Karpas-422 (cell line): ENCODE measurements around the gene CYBA. TPM values are rescaled to one million over a fixed set of nuclear protein-coding genes. Genes with fewer than 3 reads are reported as not detected.

Experiments
- DNase-seq: peaks from one replicate; pipeline ENCODE4 v3.0.0-alpha.2; 2015
- H2AFZ ChIP-seq: fragments of 200-600 bp; sonication (generic); 2 replicates; pipeline ENCODE4 v1.6.1; 2014; ENCODE audit warnings: antibody characterized with exemption, low read length, mixed read lengths
- H3K27ac ChIP-seq: fragments of 200-600 bp; sonication (generic); 2 replicates; pipeline ENCODE4 v1.5.1; 2014; ENCODE audit warnings: mild to moderate bottlenecking, low read length, moderate library complexity
- H3K27me3 ChIP-seq: fragments of 200-600 bp; sonication (generic); 2 replicates; pipeline ENCODE4 v1.6.1; 2014; ENCODE audit warnings: low read length, mixed read lengths
- H3K36me3 ChIP-seq: fragments of 200-600 bp; sonication (generic); 2 replicates; pipeline ENCODE4 v1.6.1; 2014; ENCODE audit warnings: low read length, mixed read lengths; ENCODE audit not compliant: insufficient read depth
- H3K4me1 ChIP-seq: fragments of 200-600 bp; sonication (generic); 2 replicates; pipeline ENCODE4 v1.6.1; 2014; ENCODE audit warnings: mild to moderate bottlenecking, low read length, mixed read lengths
- H3K4me2 ChIP-seq: fragments of 200-600 bp; sonication (generic); 2 replicates; pipeline ENCODE4 v1.6.1; 2014; ENCODE audit warnings: low read length, low read depth, mild to moderate bottlenecking; ENCODE audit not compliant: poor library complexity, severe bottlenecking
- H3K4me3 ChIP-seq: fragments of 200-600 bp; sonication (generic); 2 replicates; pipeline ENCODE4 v1.5.1; 2014; ENCODE audit warnings: mild to moderate bottlenecking, antibody characterized with exemption, low read length, mixed read lengths
- H3K79me2 ChIP-seq: fragments of 200-600 bp; sonication (generic); 2 replicates; pipeline ENCODE4 v1.6.1; 2014; ENCODE audit warnings: mild to moderate bottlenecking, low read length, mixed read lengths
- H3K9ac ChIP-seq: fragments of 200-600 bp; sonication (generic); 2 replicates; pipeline ENCODE4 v1.6.0; 2014; ENCODE audit warnings: low read length
- H3K9me2 ChIP-seq: fragments of 200-600 bp; sonication (generic), shearing (Covaris generic); replicated peaks from 2 replicates; pipeline ENCODE4 v1.6.0; 2014; ENCODE audit warnings: mild to moderate bottlenecking, low read length, moderate library complexity; ENCODE audit not compliant: insufficient read depth
- H3K9me3 ChIP-seq: fragments of 300-700, 200-600 bp; sonication (generic); 2 replicates; pipeline ENCODE4 v1.6.1; 2014; ENCODE audit warnings: low read length, mixed read lengths
- H4K20me1 ChIP-seq: fragments of 200-600 bp; sonication (generic); 2 replicates; pipeline ENCODE4 v1.6.1; 2014; ENCODE audit warnings: mild to moderate bottlenecking, antibody characterized with exemption, low read length, low read depth; ENCODE audit not compliant: insufficient read depth
- total RNA-seq: library from RNA; depleted of rRNA; stranded (reverse); fragments of >200 nt; shearing (Covaris generic); gene quantifications from 2 replicates; pipeline ENCODE4 v1.2.3, GENCODE V29; 2014; ENCODE audit warnings: low replicate concordance

Gene CYBA
- total RNA-seq, 1 experiment from 2014 or later: 395 TPM

DNA sequence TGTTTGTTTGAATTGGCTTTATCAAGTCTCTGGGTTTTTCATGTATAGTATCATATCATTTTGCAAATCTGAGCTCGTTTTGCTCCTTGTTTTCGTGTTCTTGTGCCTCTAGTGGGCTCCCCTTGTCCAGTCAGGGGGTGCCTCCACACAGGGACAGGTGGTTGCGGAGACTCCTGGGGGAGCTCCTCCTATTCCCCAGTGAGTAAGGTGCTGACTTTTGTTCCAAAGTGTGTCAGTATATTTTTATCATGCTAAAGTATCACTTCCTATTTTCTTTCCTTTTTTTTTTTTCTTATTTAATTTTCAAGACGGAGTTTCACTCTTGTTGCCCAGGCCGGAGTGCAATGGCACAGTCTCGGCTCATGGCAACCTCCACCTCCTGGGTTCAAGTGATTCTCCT is 42.8 kb downstream of the CYBA start:
- Histone ChIP-seq H3K9me3 (no peaks in the 10 kb centered on the region), H4K20me1 (no peaks in the 10 kb centered on the region), H3K4me3 (no peak overlapping the region), H3K27me3 (no peaks in the 10 kb centered on the region), H3K36me3 (peaks cover 6% of the 10 kb centered on the region; the same call in 1 of the 2 replicates), H3K4me2 (no peak overlapping the region), H3K9ac (no peak overlapping the region), H3K4me1 (no peaks in the 10 kb centered on the region), H3K9me2 (no peaks in the 10 kb centered on the region), H3K79me2 (peaks cover 4% of the 10 kb centered on the region; the same call in 1 of the 2 replicates), H2AFZ (no peak overlapping the region), H3K27ac (no peak overlapping the region)
- no peak for DNase-seq

DNA sequence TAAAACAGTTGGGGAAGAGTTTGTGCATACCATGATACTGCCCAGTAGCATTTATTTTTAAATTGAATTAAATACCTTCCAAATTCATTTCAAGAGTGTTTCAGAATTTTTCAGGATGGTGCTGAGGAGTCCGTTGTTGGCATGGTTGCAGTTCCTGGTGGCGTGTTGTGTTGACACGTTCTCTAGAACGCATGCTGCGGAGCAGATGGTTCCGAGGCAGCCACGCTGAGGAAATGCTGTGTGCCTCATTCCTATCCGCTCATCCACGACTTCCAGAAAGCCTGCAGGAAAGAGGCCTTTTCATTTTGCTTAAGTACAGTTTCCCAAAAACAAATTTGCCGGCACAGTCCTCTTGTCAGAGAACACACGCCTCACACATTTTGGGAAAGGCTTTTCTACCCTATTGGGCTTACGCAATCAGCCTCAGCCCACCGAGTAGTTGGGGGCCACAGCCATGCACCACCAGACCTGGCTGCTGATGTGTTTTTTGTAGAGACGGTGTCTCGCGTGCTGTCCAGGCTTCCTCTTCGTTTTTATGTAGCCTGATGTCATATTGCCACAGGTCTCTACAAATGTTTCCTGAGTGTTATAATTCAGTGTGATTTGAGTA is 44.6 kb downstream of the CYBA start:
- no peak for DNase-seq

DNA sequence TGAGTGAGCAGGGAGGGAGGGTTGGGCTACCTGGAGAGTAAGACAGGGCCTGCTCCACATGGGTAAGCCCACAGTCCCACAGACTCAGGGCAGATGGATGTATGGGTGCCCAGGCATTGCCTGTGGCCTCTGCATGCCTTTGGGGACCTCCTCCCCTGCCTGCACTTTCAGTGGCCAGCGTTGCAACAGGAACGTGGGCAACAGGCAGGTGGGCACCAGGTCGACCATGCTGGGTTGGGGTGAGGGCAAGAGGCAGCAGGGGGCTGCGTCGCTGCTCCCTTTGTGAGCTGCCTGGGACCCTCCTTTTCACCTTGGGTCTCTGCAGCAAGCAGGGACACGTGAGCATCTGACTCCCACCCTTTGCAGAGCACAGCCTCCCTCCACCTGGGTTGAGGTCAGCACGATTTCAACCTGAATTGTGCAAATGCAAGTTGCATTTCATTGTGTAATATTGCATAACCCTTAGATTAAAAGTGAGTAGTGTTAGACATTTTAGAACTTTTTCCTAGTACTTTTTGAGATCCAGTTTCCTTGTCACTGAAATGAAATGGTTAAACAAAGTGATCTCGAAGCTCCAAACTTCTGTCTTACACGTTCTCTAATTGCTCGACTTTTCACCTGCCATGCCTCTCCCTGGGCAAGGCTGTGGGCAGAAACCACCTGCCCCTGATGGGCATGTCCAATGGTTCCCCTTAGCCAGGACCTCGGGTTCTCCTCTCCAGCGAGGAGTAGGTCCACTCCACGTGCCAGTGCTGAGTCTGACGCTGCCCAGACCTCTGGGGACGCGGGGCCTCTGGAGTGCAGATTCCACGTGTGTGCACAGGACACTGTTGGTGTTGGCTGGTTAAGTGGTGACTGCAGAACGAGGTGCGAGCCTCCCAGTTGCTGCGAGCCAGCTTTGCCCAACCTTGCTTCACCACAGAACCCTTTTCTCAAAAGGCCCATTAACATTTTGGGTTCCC is 45.4 kb downstream of the CYBA start:
- Histone ChIP-seq H3K79me2 (no peaks in the 10 kb centered on the region), H3K36me3 (peaks cover 16% of the 10 kb centered on the region; the same call in 1 of the 2 replicates), H3K27ac (no peak overlapping the region), H3K9me3 (no peaks in the 10 kb centered on the region), H3K9ac (no peak overlapping the region), H3K4me2 (no peak overlapping the region), H3K27me3 (no peaks in the 10 kb centered on the region), H4K20me1 (0 out of 2 replicates have a peak, but pooled peaks cover 4% of the 10 kb centered on the region), H3K4me1 (no peaks in the 10 kb centered on the region), H3K9me2 (no peaks in the 10 kb centered on the region), H2AFZ (no peak overlapping the region), H3K4me3 (no peak overlapping the region)
- no peak for DNase-seq

More for the DNA sequence above, 44.6 kb downstream of the CYBA start:
- Histone ChIP-seq H3K4me3 (no peak overlapping the region), H3K9me3 (no peaks in the 10 kb centered on the region), H3K27me3 (no peaks in the 10 kb centered on the region), H3K36me3 (peaks cover 13% of the 10 kb centered on the region; the same call in 1 of the 2 replicates), H3K79me2 (no peaks in the 10 kb centered on the region), H3K4me1 (no peaks in the 10 kb centered on the region), H3K9ac (no peak overlapping the region), H3K4me2 (no peak overlapping the region), H3K9me2 (no peaks in the 10 kb centered on the region), H2AFZ (no peak overlapping the region), H4K20me1 (0 out of 2 replicates have a peak, but pooled peaks cover 4% of the 10 kb centered on the region), H3K27ac (no peak overlapping the region)

DNA sequence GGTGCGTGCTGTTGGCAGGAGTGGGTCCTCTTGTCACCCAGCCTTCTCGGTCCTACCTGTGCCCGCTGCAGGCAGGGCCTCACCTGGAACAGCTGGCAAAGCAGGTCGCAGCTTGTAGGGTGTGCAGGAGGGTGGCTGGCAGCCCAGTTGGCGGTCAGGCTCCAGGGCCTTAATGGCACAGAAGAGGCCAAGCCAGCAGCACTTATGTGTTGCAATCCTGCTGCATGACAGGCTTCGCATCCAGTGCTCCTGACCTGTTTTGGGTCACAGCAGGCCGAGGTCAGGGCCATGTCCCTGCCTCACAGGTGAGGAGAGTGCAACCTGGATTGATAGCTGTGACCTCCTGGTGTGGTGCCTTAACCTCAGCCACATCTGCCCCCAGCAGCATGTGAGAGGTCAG is 48.8 kb downstream of the CYBA start:
- H3K4me1 ChIP-seq: no peaks in the 10 kb centered on the region
- H3K79me2 ChIP-seq: no peaks in the 10 kb centered on the region; the same call in 1 of the 2 replicates
- no peak overlapping the region for H3K4me2 ChIP-seq
- no peak overlapping the region for H3K4me3 ChIP-seq
- H3K27ac ChIP-seq: no peak overlapping the region
- H3K27me3 ChIP-seq: no peaks in the 10 kb centered on the region
- no peak overlapping the region for H2AFZ ChIP-seq
- DNase-seq: no peak
- H3K9me2 ChIP-seq: no peaks in the 10 kb centered on the region
- peaks cover 14% of the 10 kb centered on the region for H3K36me3 ChIP-seq
- no peaks in the 10 kb centered on the region for H3K9me3 ChIP-seq
- no peak overlapping the region for H3K9ac ChIP-seq
- 0 out of 2 replicates have a peak, but pooled peaks cover 4% of the 10 kb centered on the region for H4K20me1 ChIP-seq

DNA sequence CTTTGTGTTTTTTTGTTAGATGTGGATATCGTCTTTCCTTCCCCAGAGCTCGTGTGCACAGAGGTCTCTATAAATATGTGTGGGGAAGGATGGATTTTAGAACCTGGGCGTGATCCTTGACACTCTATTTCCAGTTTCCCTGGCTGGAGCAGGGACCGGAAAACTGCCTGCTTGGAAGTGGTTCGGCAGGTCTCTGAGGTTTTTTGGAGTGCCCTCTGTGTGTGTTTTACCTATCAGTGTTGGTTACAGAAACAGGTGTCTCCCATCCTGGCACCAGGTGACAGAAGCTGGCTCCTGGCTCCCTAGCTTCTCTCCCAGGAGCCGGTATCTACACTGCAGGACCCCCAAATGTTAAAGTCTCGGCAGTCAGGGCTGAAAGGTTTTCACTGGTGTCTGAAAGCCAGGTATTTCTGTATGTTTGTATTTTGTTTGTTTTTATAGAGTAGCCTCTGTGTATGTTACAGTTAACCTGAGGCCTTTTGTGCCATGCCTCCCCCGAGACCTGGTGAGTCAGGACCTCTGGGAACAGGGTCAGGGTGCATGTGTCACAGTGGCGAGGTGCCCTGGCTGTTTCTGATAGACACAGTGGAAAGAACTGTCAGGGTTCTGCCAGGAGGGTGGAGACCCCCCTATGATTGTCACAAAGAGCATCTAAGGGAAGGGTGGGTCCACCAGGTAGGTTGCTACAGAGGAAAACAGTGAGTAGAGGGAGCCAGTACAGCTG is 49.4 kb downstream of the CYBA start:
- H3K9me2 ChIP-seq: no peaks in the 10 kb centered on the region
- no peaks in the 10 kb centered on the region; the same call in 1 of the 2 replicates for H3K79me2 ChIP-seq
- no peak overlapping the region for H3K4me2 ChIP-seq
- H3K27ac ChIP-seq: no peak overlapping the region
- H3K4me3 ChIP-seq: no peak overlapping the region
- H3K36me3 ChIP-seq: peaks cover 14% of the 10 kb centered on the region
- no peak for DNase-seq
- H4K20me1 ChIP-seq: 0 out of 2 replicates have a peak, but pooled peaks cover 4% of the 10 kb centered on the region
- no peak overlapping the region for H3K9ac ChIP-seq
- H3K27me3 ChIP-seq: no peaks in the 10 kb centered on the region
- no peaks in the 10 kb centered on the region for H3K4me1 ChIP-seq
- no peak overlapping the region for H2AFZ ChIP-seq
- no peaks in the 10 kb centered on the region for H3K9me3 ChIP-seq

DNA sequence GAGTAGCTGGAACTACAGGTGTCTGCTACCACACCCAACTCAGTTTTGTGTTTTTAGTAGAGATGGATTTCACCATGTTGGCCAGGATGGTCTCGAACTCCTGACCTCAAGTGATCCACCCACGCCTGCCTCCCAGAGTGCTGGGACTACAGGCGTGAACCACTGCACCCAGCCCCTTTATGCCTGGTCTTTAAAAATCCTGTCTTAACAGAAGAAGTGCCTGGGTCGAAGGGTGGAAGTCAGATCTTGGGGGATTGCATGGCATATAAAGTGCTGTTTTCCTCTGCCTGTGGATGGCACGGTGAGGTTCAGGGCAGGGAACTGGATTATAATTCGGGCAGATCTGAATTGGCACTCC is 50.3 kb downstream of the CYBA start:
- Histone ChIP-seq H2AFZ (no peak overlapping the region), H3K9me2 (no peaks in the 10 kb centered on the region), H3K79me2 (peaks cover 4% of the 10 kb centered on the region), H3K9ac (no peak overlapping the region), H3K27me3 (no peaks in the 10 kb centered on the region), H3K27ac (no peak overlapping the region), H3K36me3 (peaks cover 11% of the 10 kb centered on the region), H3K4me2 (no peak overlapping the region), H4K20me1 (0 out of 2 replicates have a peak, but pooled peaks cover 4% of the 10 kb centered on the region), H3K4me1 (no peaks in the 10 kb centered on the region), H3K9me3 (no peaks in the 10 kb centered on the region), H3K4me3 (no peak overlapping the region)
- DNase-seq: no peak

DNA sequence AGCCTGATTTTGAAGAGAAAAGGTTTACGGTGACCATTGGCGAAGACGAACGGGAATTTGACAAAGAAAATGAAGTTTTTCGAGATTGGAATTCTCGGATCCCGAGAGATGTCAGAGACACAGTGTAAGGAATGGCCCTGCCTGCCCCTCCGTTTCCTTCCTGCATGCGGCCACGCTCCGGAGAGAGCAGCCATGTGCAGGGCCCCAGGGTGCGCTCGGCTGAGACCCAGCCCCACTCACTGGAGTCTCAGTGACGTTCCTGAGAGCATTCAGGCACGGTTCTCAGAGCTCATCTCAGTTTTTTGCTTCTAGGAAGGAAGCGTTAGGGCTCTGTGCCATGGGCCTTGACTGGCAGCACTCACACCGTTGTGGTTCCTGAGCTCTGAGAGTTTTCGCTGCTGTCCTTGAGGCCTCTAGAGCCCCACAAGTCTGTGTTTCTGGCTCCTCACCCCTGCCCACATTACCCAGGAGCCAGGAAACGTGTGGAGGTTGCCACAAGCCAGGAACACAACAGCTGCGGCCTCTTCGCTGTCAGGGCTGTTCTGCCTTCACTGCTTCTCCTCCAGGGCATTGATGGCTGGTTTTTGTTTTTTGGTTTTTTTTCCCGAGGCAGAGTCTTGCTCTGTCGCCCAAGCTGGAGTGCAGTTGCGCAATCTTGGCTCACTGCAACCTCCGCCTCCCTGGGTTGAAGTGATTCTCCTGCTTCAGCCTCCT is 50.9 kb downstream of the CYBA start:
- DNase-seq: no peak
- Histone ChIP-seq H3K27me3 (no peaks in the 10 kb centered on the region), H3K36me3 (peaks cover 11% of the 10 kb centered on the region), H3K79me2 (peaks cover 6% of the 10 kb centered on the region), H3K9me3 (no peaks in the 10 kb centered on the region), H3K4me2 (no peak overlapping the region), H3K4me1 (no peaks in the 10 kb centered on the region), H4K20me1 (0 out of 2 replicates have a peak, but pooled peaks cover 4% of the 10 kb centered on the region), H3K4me3 (no peak overlapping the region), H3K9me2 (no peaks in the 10 kb centered on the region), H2AFZ (no peak overlapping the region), H3K27ac (no peak overlapping the region), H3K9ac (no peak overlapping the region)
